Endothelial cell of umbilical vein (primary cell): ENCODE data around the gene OSBP2. TPM values are rescaled to one million over a fixed set of nuclear protein-coding genes. Genes with fewer than 3 reads are reported as not detected.

Experiments
- BruUV-seq: library from RNA; stranded (reverse); fragments of 400-500 nt; replicated peaks from 2 replicates; lab custom pipeline; 2021; lab: Mats Ljungman, UMichigan
- CTCF ChIA-PET: fragments of 300-600, 350-600 bp; sonication (Branson Sonifier 250); formaldehyde crosslinking; loops from one replicate; lab custom pipeline; 2021; ENCODE audit warnings: antibody characterized with exemption, inconsistent platforms; lab: Charles Lee
- POLR2A ChIA-PET: fragments of 300-600, 350-600 bp; sonication (Branson Sonifier 250); formaldehyde crosslinking; loops from one replicate; lab custom pipeline; 2021; ENCODE audit warnings: antibody characterized with exemption, inconsistent platforms; lab: Charles Lee
- DNase-seq: peaks from one replicate; pipeline ENCODE4 v3.0.0-alpha.2; 2011; ENCODE audit warnings: low read depth, low spot score
- FAIRE-seq: peaks from 2 replicates; lab custom pipeline; 2011; peaks lifted over from hg19 to GRCh38; lab: Jason Lieb, UNC
- H2AFZ ChIP-seq: 2 replicates; pipeline ENCODE4 v1.6.0; 2012; ENCODE audit warnings: low read depth, low read length, control low read depth, inconsistent platforms
- H3K27ac ChIP-seq: 2 replicates; pipeline ENCODE4 v1.5.1; 2011; ENCODE audit warnings: low read depth, mild to moderate bottlenecking, control low read depth, low read length, moderate library complexity; ENCODE audit not compliant: insufficient read depth
- H3K27me3 ChIP-seq, 2 experiments: 2 replicates each; pipeline versions ENCODE4 v1.6.0 to v1.6.1; 2011; ENCODE audit warnings: low read length in 2 of 2, mixed read lengths in 1 of 2; ENCODE audit not compliant: control insufficient read depth in 2 of 2, insufficient read depth in 2 of 2
- H3K36me3 ChIP-seq, 2 experiments: 2 replicates in 1 of 2; 3 replicates in 1 of 2; pipeline ENCODE4 v1.5.1; 2011; ENCODE audit warnings: low read length in 2 of 2, mild to moderate bottlenecking in 1 of 2, moderate library complexity in 1 of 2; ENCODE audit not compliant: control insufficient read depth in 2 of 2, insufficient read depth in 2 of 2; ENCODE audit errors: extremely low read depth in 1 of 2
- H3K4me1 ChIP-seq: 3 replicates; pipeline ENCODE4 v1.5.1; 2011; ENCODE audit warnings: mild to moderate bottlenecking, low read length; ENCODE audit not compliant: control insufficient read depth, insufficient read depth; ENCODE audit errors: extremely low read depth
- H3K4me2 ChIP-seq: 2 replicates; pipeline ENCODE4 v1.6.1; 2011; ENCODE audit warnings: low read length, control low read depth, mixed read lengths; ENCODE audit not compliant: insufficient read depth
- H3K4me3 ChIP-seq, 3 experiments: fragments of 200-600 bp in 1 of 3; sonication (generic), shearing (Covaris generic) in 1 of 3; replicated peaks in 1 of 3; 2 replicates each; pipeline ENCODE4 v1.5.1; 2011 to 2016; ENCODE audit warnings: control low read depth in 3 of 3, low read length in 3 of 3, mild to moderate bottlenecking in 2 of 3, inconsistent platforms in 1 of 3, low read depth in 1 of 3, moderate library complexity in 1 of 3; ENCODE audit not compliant: insufficient read depth in 1 of 3
- H3K79me2 ChIP-seq: 2 replicates; pipeline ENCODE4 v1.6.0; 2012; ENCODE audit warnings: low read length, inconsistent platforms; ENCODE audit not compliant: control insufficient read depth, insufficient read depth
- H3K9ac ChIP-seq: replicated peaks from 2 replicates; pipeline ENCODE3; 2011; ENCODE audit warnings: low read length, control low read depth; ENCODE audit not compliant: insufficient read depth; ENCODE audit errors: extremely low read depth
- H3K9me1 ChIP-seq: replicated peaks from 3 replicates; pipeline ENCODE4 v1.6.0; 2011; ENCODE audit warnings: mild to moderate bottlenecking, low read length; ENCODE audit not compliant: control insufficient read depth, insufficient read depth; ENCODE audit errors: extremely low read depth
- H3K9me3 ChIP-seq: replicated peaks from 2 replicates; pipeline ENCODE4 v1.5.1; 2012; ENCODE audit warnings: low read length, inconsistent platforms; ENCODE audit not compliant: control insufficient read depth, insufficient read depth
- H4K20me1 ChIP-seq: replicated peaks from 2 replicates; pipeline ENCODE3; 2011; ENCODE audit warnings: mild to moderate bottlenecking, low read length; ENCODE audit not compliant: control insufficient read depth, insufficient read depth; ENCODE audit errors: extremely low read depth
- EZH2 ChIP-seq: IDR thresholded peaks from 2 replicates; pipeline ENCODE4 v1.6.1; 2012; ENCODE audit warnings: borderline replicate concordance, low read depth, mild to moderate bottlenecking, moderate library complexity, low read length, inconsistent platforms; ENCODE audit not compliant: severe bottlenecking
- FOS ChIP-seq: IDR thresholded peaks from 2 replicates; pipeline ENCODE4 v1.6.1; 2011; ENCODE audit warnings: mild to moderate bottlenecking, low read length, moderate library complexity, borderline replicate concordance; ENCODE audit not compliant: insufficient read depth
- GATA2 ChIP-seq: IDR thresholded peaks from 2 replicates; pipeline ENCODE4 v1.7.0; 2011; ENCODE audit warnings: low read depth, mild to moderate bottlenecking, moderate library complexity, mixed read lengths, low read length; ENCODE audit not compliant: insufficient read length, insufficient read depth
- JUN ChIP-seq: IDR thresholded peaks from 2 replicates; pipeline ENCODE4 v1.6.1; 2011; ENCODE audit warnings: borderline replicate concordance, low read depth; ENCODE audit not compliant: insufficient read length, insufficient read depth
- MYC ChIP-seq: IDR thresholded peaks from one replicate; pipeline ENCODE4 v1.6.1; 2011; ENCODE audit warnings: mild to moderate bottlenecking, low read depth, low read length
- POLR2A ChIP-seq: IDR thresholded peaks from 2 replicates; pipeline ENCODE4 v1.6.1; 2012; ENCODE audit warnings: low read depth, mild to moderate bottlenecking, control low read depth, low read length
- POLR2AphosphoS5 ChIP-seq: IDR thresholded peaks from 2 replicates; pipeline ENCODE4 v1.6.1; 2012; ENCODE audit warnings: low read depth, mild to moderate bottlenecking, control low read depth, low read length, moderate library complexity; ENCODE audit not compliant: insufficient read depth
- dilution Hi-C: fragments of 300-500 bp; cut with MboI; formaldehyde crosslinking; loops from one replicate; pipeline ENCODE4 v1.15.0; 2019; ENCODE audit warnings: low sequenced_read_pairs; ENCODE audit not compliant: extremely low pct_ligation_motif_present
- intact Hi-C: fragments of 100-400 bp; cut with micrococcal nuclease; formaldehyde crosslinking; loops from one replicate; pipeline ENCODE4 v1.10.0; 2022
- polyA plus RNA-seq, 4 experiments: library from polyadenylated mRNA; depleted of rRNA in 3 of 4; stranded (reverse) in 3 of 4; unstranded in 1 of 4; fragments of >200 nt; gene quantifications; 2 replicates each; pipeline versions ENCODE4 v1.2.1 to v1.2.3, GENCODE V29; 2011 to 2012; ENCODE audit warnings: missing spikeins in 1 of 4
- total RNA-seq: library from RNA; stranded (reverse); gene quantifications from 2 replicates; pipeline ENCODE4 v1.2.3, GENCODE V29; 2021
- TF ChIP-seq, protein P1 (sequence below): IDR thresholded peaks from 2 replicates; pipeline ENCODE4 v1.6.1; 2011; ENCODE audit not compliant: insufficient read depth, insufficient read length
- TF ChIP-seq, protein P2 (sequence below), 2 donors: IDR thresholded peaks; 1 replicate in 1 of 2; 2 replicates in 1 of 2; pipeline ENCODE4 v1.5.1; 2011; ENCODE audit warnings: low read length in 2 of 2, mild to moderate bottlenecking in 2 of 2, moderate library complexity in 2 of 2, control low read depth in 1 of 2, inconsistent platforms in 1 of 2, low read depth in 1 of 2; ENCODE audit not compliant: insufficient read depth in 1 of 2; ENCODE audit errors: extremely low read depth in 1 of 2

Gene OSBP2
- total and polyA plus RNA-seq, 2 donors (not counting 3 experiments of a cell fraction or from before 2014, with no cell fraction given): 4.1 to 7.5 TPM

DNA sequence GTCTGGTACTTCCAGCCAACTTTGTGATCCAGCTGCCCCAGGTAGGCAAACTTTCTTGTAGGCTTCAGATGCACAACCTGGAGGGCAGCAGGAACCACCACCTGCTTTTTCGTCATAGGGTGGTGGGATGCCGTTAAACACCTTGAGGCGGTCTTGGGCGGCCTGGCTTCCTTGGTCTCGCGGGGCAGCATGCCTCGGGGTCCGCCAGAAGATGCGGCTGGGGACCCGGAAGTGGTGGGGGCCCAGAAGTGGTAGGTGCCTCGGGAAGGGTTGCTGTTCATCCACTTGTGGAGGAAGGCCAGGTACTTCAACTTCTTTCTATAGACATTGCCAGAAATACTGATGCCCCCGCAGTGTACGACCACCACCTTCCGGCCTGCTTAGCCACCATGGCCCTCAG is 40.3 kb upstream of the OSBP2 start:
- no peak for FAIRE-seq
- ChIA-PET CTCF (interaction anchor here (1.3 kb wide), 1 partner anchor 31 kb away, joined by 3 read pairs; no protein-coding TSS in a partner anchor), POLR2A (interaction anchor here (0.5 kb wide), 1 partner anchor 352 kb away, joined by 5 read pairs; no protein-coding TSS in a partner anchor)
- Histone ChIP-seq H3K4me3 (no peak overlapping the region), H3K9me3 (no peaks in the 10 kb centered on the region), H3K9me1 (no peaks in the 10 kb centered on the region), H3K4me1 (peaks cover 6% of the 10 kb centered on the region), H4K20me1 (no peaks in the 10 kb centered on the region), H3K27me3 (no peaks in the 10 kb centered on the region), H3K79me2 (no peaks in the 10 kb centered on the region), H3K27ac (no peak overlapping the region), H3K36me3 (no peaks in the 10 kb centered on the region), H3K4me2 (no peak overlapping the region), H2AFZ (no peak overlapping the region), H3K9ac (no peak overlapping the region)
- TF ChIP-seq POLR2A: no peak
- no peak for TF ChIP-seq POLR2AphosphoS5
- TF ChIP-seq MYC: no peak
- no peak for TF ChIP-seq JUN
- TF ChIP-seq GATA2: no peak
- dilution Hi-C loops: no loop called here
- intact Hi-C loops: no loop called here
- no peak for DNase-seq
- no TSS peak for BruUV-seq

DNA sequence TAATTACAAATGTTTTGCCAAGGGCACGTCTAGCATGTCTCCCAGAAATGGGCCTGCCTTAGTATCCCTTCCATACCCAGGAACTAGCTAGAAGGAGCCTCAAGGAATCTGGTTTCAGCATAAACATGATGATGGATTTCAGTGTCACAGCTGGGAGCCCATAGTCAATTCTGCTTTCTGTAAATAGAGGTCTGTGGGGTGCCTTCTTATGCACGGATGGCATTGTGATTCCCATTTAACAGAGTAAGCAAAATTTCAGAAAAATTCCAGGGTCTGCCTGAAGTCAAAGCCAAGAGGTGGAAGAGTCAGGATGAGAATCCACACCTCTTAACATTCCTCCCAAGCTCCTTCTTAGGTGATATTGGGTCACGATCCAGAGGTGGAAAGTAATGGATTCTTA is 39.1 kb upstream of the OSBP2 start:
- Histone ChIP-seq H3K4me1 (peaks cover under 1% of the 10 kb centered on the region), H3K27ac (no peak overlapping the region), H4K20me1 (no peaks in the 10 kb centered on the region), H3K4me2 (no peak overlapping the region), H3K79me2 (no peaks in the 10 kb centered on the region), H3K9me3 (no peaks in the 10 kb centered on the region), H3K9ac (no peak overlapping the region), H3K27me3 (no peaks in the 10 kb centered on the region), H3K9me1 (no peaks in the 10 kb centered on the region), H2AFZ (no peak overlapping the region), H3K36me3 (no peaks in the 10 kb centered on the region), H3K4me3 (no peak overlapping the region)
- dilution Hi-C loops (no loop called here), intact Hi-C loops (no loop called here)
- no peak for DNase-seq
- CTCF ChIA-PET: interaction anchor here (0.5 to 1.3 kb wide), 3 partner anchors 30 to 267 kb away, joined by 3 read pairs; no protein-coding TSS in a partner anchor
- no peak for TF ChIP-seq MYC
- TF ChIP-seq FOS: no peak
- no peak for TF ChIP-seq JUN
- no peak for TF ChIP-seq POLR2A
- TF ChIP-seq, protein P1, sequence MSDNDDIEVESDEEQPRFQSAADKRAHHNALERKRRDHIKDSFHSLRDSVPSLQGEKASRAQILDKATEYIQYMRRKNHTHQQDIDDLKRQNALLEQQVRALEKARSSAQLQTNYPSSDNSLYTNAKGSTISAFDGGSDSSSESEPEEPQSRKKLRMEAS: no peak
- TF ChIP-seq GATA2: no peak
- TF ChIP-seq EZH2: no peak
- no peak for TF ChIP-seq POLR2AphosphoS5
- TF ChIP-seq, protein P2, sequence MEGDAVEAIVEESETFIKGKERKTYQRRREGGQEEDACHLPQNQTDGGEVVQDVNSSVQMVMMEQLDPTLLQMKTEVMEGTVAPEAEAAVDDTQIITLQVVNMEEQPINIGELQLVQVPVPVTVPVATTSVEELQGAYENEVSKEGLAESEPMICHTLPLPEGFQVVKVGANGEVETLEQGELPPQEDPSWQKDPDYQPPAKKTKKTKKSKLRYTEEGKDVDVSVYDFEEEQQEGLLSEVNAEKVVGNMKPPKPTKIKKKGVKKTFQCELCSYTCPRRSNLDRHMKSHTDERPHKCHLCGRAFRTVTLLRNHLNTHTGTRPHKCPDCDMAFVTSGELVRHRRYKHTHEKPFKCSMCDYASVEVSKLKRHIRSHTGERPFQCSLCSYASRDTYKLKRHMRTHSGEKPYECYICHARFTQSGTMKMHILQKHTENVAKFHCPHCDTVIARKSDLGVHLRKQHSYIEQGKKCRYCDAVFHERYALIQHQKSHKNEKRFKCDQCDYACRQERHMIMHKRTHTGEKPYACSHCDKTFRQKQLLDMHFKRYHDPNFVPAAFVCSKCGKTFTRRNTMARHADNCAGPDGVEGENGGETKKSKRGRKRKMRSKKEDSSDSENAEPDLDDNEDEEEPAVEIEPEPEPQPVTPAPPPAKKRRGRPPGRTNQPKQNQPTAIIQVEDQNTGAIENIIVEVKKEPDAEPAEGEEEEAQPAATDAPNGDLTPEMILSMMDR (IDR thresholded peaks at IDR 0.05; ENCODE audit: extremely low read depth in 1 of 2, insufficient read depth in 1 of 2, low read depth in 1 of 2, low read length in 2 of 2): no peak
- POLR2A ChIA-PET: no interaction called here
- no peak for FAIRE-seq
- no TSS peak for BruUV-seq
